ENCODE results near the gene PAOX.
"Not testable (repeated sequence)": the region's sequence is repeated elsewhere in the genome, so short reads cannot be mapped to it uniquely, and the experiment has no call there.

PAOX gene

GRCh38 chr10:133384071-133384470 lies 5.0 kb downstream of the PAOX start:
- no peak for DNase-seq

- no peak for DNase-seq
Observed at GRCh38 chr10:133385214-133385613, 6.2 kb downstream of the PAOX start.

GRCh38 chr10:133386951-133387350 lies 7.9 kb downstream of the PAOX start:
- DNase-seq, result not testable (repeated sequence)

- DNase-seq, result no peak
Observed at GRCh38 chr10:133388236-133388972, 9.3 kb downstream of the PAOX start.

GRCh38 chr10:133388973-133389818 lies 10.1 kb downstream of the PAOX start:
- DNase-seq, result no peak

- DNase-seq, result no peak
Observed at GRCh38 chr10:133390597-133391248, 11.7 kb downstream of the PAOX start.

- no peak for DNase-seq
Observed at GRCh38 chr10:133391249-133391635, 12.2 kb downstream of the PAOX start.

- DNase-seq, result no peak
Observed at GRCh38 chr10:133391761-133392518, 12.9 kb downstream of the PAOX start.

GRCh38 chr10:133393401-133394063 lies 14.5 kb downstream of the PAOX start:
- no peak for DNase-seq

- DNase-seq, result peak; percentile 37 to 97 (median 90)
Observed at GRCh38 chr10:133394064-133394663, 15.1 kb downstream of the PAOX start, which contains the start of gene MTG1. Gene MTG1 (plus strand): TSS chr10:133394157. CDS start chr10:133394221, 64 bp downstream.

- DNase-seq, result no peak
Observed at GRCh38 chr10:133394801-133395221, 15.7 kb downstream of the PAOX start.

- DNase-seq, result no peak
Observed at GRCh38 chr10:133396035-133396624, 17.1 kb downstream of the PAOX start.

GRCh38 chr10:133397938-133398337 lies 18.9 kb downstream of the PAOX start:
- no peak for DNase-seq

- no peak for DNase-seq
Observed at GRCh38 chr10:133399123-133399601, 20.1 kb downstream of the PAOX start.

GRCh38 chr10:133400624-133401424 lies 21.8 kb downstream of the PAOX start:
- no peak for DNase-seq

GRCh38 chr10:133401500-133401899 lies 22.4 kb downstream of the PAOX start:
- DNase-seq, result no peak

GRCh38 chr10:133401981-133402725 lies 23.1 kb downstream of the PAOX start:
- no peak for DNase-seq

- DNase-seq, result no peak
Observed at GRCh38 chr10:133403359-133403758, 24.3 kb downstream of the PAOX start.
